SK-N-SH treated with all-trans-retinoic acid at 6 μM for 48 hours (cell line): ENCODE results near the gene LRGUK.

Source experiments
- ATAC-seq: fragments of 200-7000 bp; cut with Tn5 transposase; 3 replicates; pipeline ENCODE4 v1.9.1; 2020; ENCODE audit warnings: mild to moderate bottlenecking, moderate library complexity
- ARNTL ChIP-seq: fragments of 450-650 bp; formaldehyde crosslinking; IDR thresholded peaks from 2 replicates; pipeline ENCODE4 v1.5.0; 2020; ENCODE audit warnings: low read depth, mild to moderate bottlenecking, moderate library complexity, borderline replicate concordance
- BACH2 ChIP-seq: fragments of 250-450 bp; sonication (Bioruptor Pico); IDR thresholded peaks from 2 replicates; pipeline ENCODE4 v1.9.0; 2021; ENCODE audit warnings: mild to moderate bottlenecking, borderline replicate concordance
- CREB5 ChIP-seq: fragments of 250-450 bp; sonication (Bioruptor Pico); IDR thresholded peaks from 2 replicates; pipeline ENCODE4 v1.5.1; 2020; ENCODE audit warnings: low read depth, mild to moderate bottlenecking, moderate library complexity
- CSDC2 ChIP-seq: fragments of 250-450 bp; sonication (Bioruptor Pico); IDR thresholded peaks from 2 replicates; pipeline ENCODE4 v1.5.0; 2020; ENCODE audit warnings: mild to moderate bottlenecking, moderate library complexity
- CSRNP3 ChIP-seq: fragments of 250-450 bp; sonication (Bioruptor Pico); IDR thresholded peaks from 2 replicates; pipeline ENCODE4 v1.5.1; 2021; ENCODE audit warnings: mild to moderate bottlenecking, moderate library complexity
- ESRRG ChIP-seq: fragments of 250-450 bp; sonication (Bioruptor Pico); IDR thresholded peaks from 2 replicates; pipeline ENCODE4 v1.6.1; 2021; ENCODE audit warnings: mild to moderate bottlenecking
- GLIS3 ChIP-seq: fragments of 250-450 bp; sonication (Bioruptor Pico); IDR thresholded peaks from 2 replicates; pipeline ENCODE4 v1.5.0; 2020; ENCODE audit warnings: mild to moderate bottlenecking, moderate library complexity
- OSR1 ChIP-seq: fragments of 250-450 bp; sonication (Bioruptor Pico); IDR thresholded peaks from 2 replicates; pipeline ENCODE4 v1.8.0; 2022; ENCODE audit warnings: moderate library complexity, mild to moderate bottlenecking, inconsistent platforms
- PATZ1 ChIP-seq: fragments of 250-450 bp; sonication (Bioruptor Pico); IDR thresholded peaks from 2 replicates; pipeline ENCODE4 v1.8.0; 2020; ENCODE audit warnings: mild to moderate bottlenecking, moderate library complexity, borderline replicate concordance
- POU6F1 ChIP-seq: fragments of 250-450 bp; sonication (Bioruptor Pico); IDR thresholded peaks from 2 replicates; pipeline ENCODE4 v1.8.0; 2021; ENCODE audit warnings: low read depth, mild to moderate bottlenecking, moderate library complexity, borderline replicate concordance
- PPARA ChIP-seq: fragments of 250-450 bp; sonication (Bioruptor Pico); IDR thresholded peaks from 2 replicates; pipeline ENCODE4 v1.5.0; 2020; ENCODE audit warnings: mild to moderate bottlenecking, borderline replicate concordance
- RARB ChIP-seq: fragments of 250-450 bp; sonication (Bioruptor Pico); IDR thresholded peaks from 2 replicates; pipeline ENCODE4 v1.8.0; 2021; ENCODE audit warnings: mild to moderate bottlenecking, moderate library complexity
- SNAI2 ChIP-seq: fragments of 250-450 bp; sonication (Bioruptor Pico); IDR thresholded peaks from 2 replicates; pipeline ENCODE4 v1.5.0; 2020; ENCODE audit warnings: mild to moderate bottlenecking, moderate library complexity
- TCF4 ChIP-seq: fragments of 250-450 bp; sonication (Bioruptor Pico); IDR thresholded peaks from 2 replicates; pipeline ENCODE4 v1.8.0; 2021; ENCODE audit warnings: mild to moderate bottlenecking, moderate library complexity, borderline replicate concordance
- TOX ChIP-seq: fragments of 250-450 bp; sonication (Bioruptor Pico); IDR thresholded peaks from 2 replicates; pipeline ENCODE4 v1.8.0; 2021; ENCODE audit warnings: mild to moderate bottlenecking, moderate library complexity, borderline replicate concordance
- TSHZ2 ChIP-seq: fragments of 250-450 bp; sonication (Bioruptor Pico); IDR thresholded peaks from 2 replicates; pipeline ENCODE4 v1.5.0; 2020; ENCODE audit warnings: mild to moderate bottlenecking, moderate library complexity
- ZC3H10 ChIP-seq: fragments of 250-450 bp; sonication (Bioruptor Pico); IDR thresholded peaks from 2 replicates; pipeline ENCODE4 v1.5.1; 2021; ENCODE audit warnings: mild to moderate bottlenecking, moderate library complexity
- ZFP3 ChIP-seq: fragments of 250-450 bp; sonication (Bioruptor Pico); IDR thresholded peaks from 2 replicates; pipeline ENCODE4 v1.5.0; 2020; ENCODE audit warnings: mild to moderate bottlenecking, moderate library complexity
- ZFP30 ChIP-seq: fragments of 450-650 bp; formaldehyde crosslinking; IDR thresholded peaks from 2 replicates; pipeline ENCODE4 v1.5.0; 2022; ENCODE audit warnings: mild to moderate bottlenecking, moderate library complexity
- ZNF565 ChIP-seq: fragments of 450-650 bp; formaldehyde crosslinking; conservative IDR thresholded peaks from 2 replicates; pipeline ENCODE4 v1.5.0; 2020; ENCODE audit warnings: low read depth, mild to moderate bottlenecking, moderate library complexity
- ZNF8 ChIP-seq: fragments of 450-650 bp; formaldehyde crosslinking; IDR thresholded peaks from 2 replicates; pipeline ENCODE4 v1.5.0; 2020; ENCODE audit warnings: mild to moderate bottlenecking, moderate library complexity

The LRGUK gene

GRCh38 chr7:134153493-134154136 lies 26.5 kb downstream of the LRGUK start (continued):
- TF ChIP-seq CSRNP3 (CRISPR knock-in tag) = no peak
- TF ChIP-seq POU6F1 (CRISPR knock-in tag) = no peak
- no peak for TF ChIP-seq ZNF565 (CRISPR knock-in tag)
- no peak for TF ChIP-seq ZFP30 (CRISPR knock-in tag)

- TF ChIP-seq TOX (CRISPR knock-in tag) (no peak), SNAI2 (CRISPR knock-in tag) (no peak), BACH2 (CRISPR knock-in tag) (no peak), CREB5 (no peak), ZFP3 (CRISPR knock-in tag) (no peak), ARNTL (no peak), CSDC2 (CRISPR knock-in tag) (no peak), POU6F1 (CRISPR knock-in tag) (no peak), OSR1 (no peak), PPARA (CRISPR knock-in tag) (no peak), CSRNP3 (CRISPR knock-in tag) (no peak), GLIS3 (CRISPR knock-in tag) (no peak), ESRRG (no peak), TSHZ2 (no peak), PATZ1 (CRISPR knock-in tag) (no peak), TCF4 (CRISPR knock-in tag) (no peak), RARB (CRISPR knock-in tag) (no peak), ZC3H10 (CRISPR knock-in tag) (no peak), ZNF565 (CRISPR knock-in tag) (no peak), ZNF8 (CRISPR knock-in tag) (no peak)
- ATAC-seq = peak; percentile 20; the same call in 1 of the 3 replicates
Measured at GRCh38 chr7:134154581-134155130, 27.5 kb downstream of the LRGUK start.
